Body of pancreas (tissue), 4 donors: ENCODE measurements around the gene HTRA3. TPM values are rescaled to one million over a fixed set of nuclear protein-coding genes. Genes with fewer than 3 reads are reported as not detected.

Experiments
- ATAC-seq: fragments of 150-250 bp; one replicate; pipeline ENCODE4 v1.9.1; 2016
- DNase-seq, 4 donors: peaks; one replicate each; pipeline ENCODE4 v3.0.0-alpha.2; 2019
- H3K27ac ChIP-seq, 4 donors: fragments of 200-600 bp; sonication (generic); 1 replicate in 3 of 4; 2 replicates in 1 of 4; pipeline versions ENCODE4 v1.5.1 to v1.6.1; 2016 to 2019; ENCODE audit warnings: mild to moderate bottlenecking in 1 of 4, mixed read lengths in 1 of 4, moderate library complexity in 1 of 4
- H3K27me3 ChIP-seq, 2 donors: fragments of 200-600 bp; sonication (generic); one replicate each; pipeline ENCODE4 v1.6.0; 2016; ENCODE audit warnings: mild to moderate bottlenecking in 1 of 2
- H3K36me3 ChIP-seq, 2 donors: fragments of 200-600 bp; sonication (generic); replicated peaks in 1 of 2; 2 replicates each; pipeline ENCODE4 v1.5.1; 2016; ENCODE audit warnings: low read depth in 2 of 2; ENCODE audit not compliant: insufficient read depth in 1 of 2
- H3K4me1 ChIP-seq: fragments of 200-600 bp; sonication (generic); one replicate; pipeline ENCODE4 v1.6.0; 2016
- H3K4me3 ChIP-seq, 2 donors: fragments of 200-600 bp; sonication (generic); 1 replicate in 1 of 2; 2 replicates in 1 of 2; pipeline ENCODE4 v1.5.1; 2016 to 2019
- H3K9me3 ChIP-seq, 3 donors: fragments of 200-600 bp; sonication (generic); 1 replicate in 2 of 3; 2 replicates in 1 of 3; pipeline ENCODE4 v1.5.1; 2016
- POLR2A ChIP-seq, 3 donors: fragments of 450-650 bp; IDR thresholded peaks; one replicate each; pipeline ENCODE4 v1.6.1; 2016; ENCODE audit warnings: antibody characterized with exemption in 3 of 3, mild to moderate bottlenecking in 2 of 3
- WGBS, 2 donors: methylation state at CpG; one replicate each; pipeline ENCODE4 v1.1.5; 2017; 5-methylcytosine and 5-hydroxymethylcytosine counted together
- intact Hi-C: fragments of 100-400 bp; cut with DNase I; formaldehyde crosslinking; loops from one replicate; pipeline ENCODE4 v1.15.1; 2023
- total RNA-seq, 2 donors: library from RNA; depleted of rRNA; stranded (reverse); fragments of >200 nt; gene quantifications; one replicate each; pipeline ENCODE4 v1.1.0, GENCODE V29; 2016
- TF ChIP-seq, protein P1 (sequence below), 7 experiments: fragments of 450-650 bp in 4 of 7; fragments of 200-600 bp in 3 of 7; sonication (generic) in 3 of 7; IDR thresholded peaks; one replicate each; pipeline ENCODE4 v1.5.1; 2016 to 2019; ENCODE audit warnings: antibody characterized with exemption in 7 of 7

HTRA3 gene
- total RNA-seq, 2 donors from 2014 or later: 4.2 to 17.5 TPM

DNA sequence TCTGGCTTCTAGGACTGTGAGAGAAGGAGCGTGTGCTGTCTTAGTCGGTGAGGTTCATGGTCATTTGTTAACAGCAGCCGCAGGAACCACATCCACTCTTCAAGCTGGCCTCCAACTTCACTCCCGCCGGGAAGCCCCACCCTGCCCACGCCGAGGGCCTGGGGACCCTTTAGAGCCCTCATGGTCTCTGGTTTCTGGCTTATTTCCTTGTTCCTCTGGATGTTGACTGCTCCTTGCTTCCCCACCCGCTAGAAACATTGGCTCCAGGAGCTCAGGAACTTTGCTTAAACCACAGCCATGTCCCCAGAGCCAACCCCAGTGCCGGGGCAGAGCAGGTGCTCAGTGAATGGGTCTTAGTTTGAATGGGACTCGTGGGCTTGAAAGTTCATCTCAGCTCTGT lies 40.8 kb downstream of the HTRA3 start:
- intact Hi-C loops: no loop called here
- H3K36me3 ChIP-seq: no peaks in the 10 kb centered on the region
- H3K4me3 ChIP-seq: no peak overlapping the region
- no peaks in the 10 kb centered on the region for H3K27me3 ChIP-seq
- peaks cover 2% of the 10 kb centered on the region for H3K4me1 ChIP-seq
- TF ChIP-seq, protein P1, sequence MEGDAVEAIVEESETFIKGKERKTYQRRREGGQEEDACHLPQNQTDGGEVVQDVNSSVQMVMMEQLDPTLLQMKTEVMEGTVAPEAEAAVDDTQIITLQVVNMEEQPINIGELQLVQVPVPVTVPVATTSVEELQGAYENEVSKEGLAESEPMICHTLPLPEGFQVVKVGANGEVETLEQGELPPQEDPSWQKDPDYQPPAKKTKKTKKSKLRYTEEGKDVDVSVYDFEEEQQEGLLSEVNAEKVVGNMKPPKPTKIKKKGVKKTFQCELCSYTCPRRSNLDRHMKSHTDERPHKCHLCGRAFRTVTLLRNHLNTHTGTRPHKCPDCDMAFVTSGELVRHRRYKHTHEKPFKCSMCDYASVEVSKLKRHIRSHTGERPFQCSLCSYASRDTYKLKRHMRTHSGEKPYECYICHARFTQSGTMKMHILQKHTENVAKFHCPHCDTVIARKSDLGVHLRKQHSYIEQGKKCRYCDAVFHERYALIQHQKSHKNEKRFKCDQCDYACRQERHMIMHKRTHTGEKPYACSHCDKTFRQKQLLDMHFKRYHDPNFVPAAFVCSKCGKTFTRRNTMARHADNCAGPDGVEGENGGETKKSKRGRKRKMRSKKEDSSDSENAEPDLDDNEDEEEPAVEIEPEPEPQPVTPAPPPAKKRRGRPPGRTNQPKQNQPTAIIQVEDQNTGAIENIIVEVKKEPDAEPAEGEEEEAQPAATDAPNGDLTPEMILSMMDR (IDR thresholded peaks at IDR 0.05): no peak
- DNase-seq: no peak
- H3K9me3 ChIP-seq: no peaks in the 10 kb centered on the region
- H3K27ac ChIP-seq: no peak overlapping the region
- WGBS, 2 donors: 55 to 64% methylated on average over 5 to 9 of the region's 10 CpGs
- no peak for ATAC-seq

DNA sequence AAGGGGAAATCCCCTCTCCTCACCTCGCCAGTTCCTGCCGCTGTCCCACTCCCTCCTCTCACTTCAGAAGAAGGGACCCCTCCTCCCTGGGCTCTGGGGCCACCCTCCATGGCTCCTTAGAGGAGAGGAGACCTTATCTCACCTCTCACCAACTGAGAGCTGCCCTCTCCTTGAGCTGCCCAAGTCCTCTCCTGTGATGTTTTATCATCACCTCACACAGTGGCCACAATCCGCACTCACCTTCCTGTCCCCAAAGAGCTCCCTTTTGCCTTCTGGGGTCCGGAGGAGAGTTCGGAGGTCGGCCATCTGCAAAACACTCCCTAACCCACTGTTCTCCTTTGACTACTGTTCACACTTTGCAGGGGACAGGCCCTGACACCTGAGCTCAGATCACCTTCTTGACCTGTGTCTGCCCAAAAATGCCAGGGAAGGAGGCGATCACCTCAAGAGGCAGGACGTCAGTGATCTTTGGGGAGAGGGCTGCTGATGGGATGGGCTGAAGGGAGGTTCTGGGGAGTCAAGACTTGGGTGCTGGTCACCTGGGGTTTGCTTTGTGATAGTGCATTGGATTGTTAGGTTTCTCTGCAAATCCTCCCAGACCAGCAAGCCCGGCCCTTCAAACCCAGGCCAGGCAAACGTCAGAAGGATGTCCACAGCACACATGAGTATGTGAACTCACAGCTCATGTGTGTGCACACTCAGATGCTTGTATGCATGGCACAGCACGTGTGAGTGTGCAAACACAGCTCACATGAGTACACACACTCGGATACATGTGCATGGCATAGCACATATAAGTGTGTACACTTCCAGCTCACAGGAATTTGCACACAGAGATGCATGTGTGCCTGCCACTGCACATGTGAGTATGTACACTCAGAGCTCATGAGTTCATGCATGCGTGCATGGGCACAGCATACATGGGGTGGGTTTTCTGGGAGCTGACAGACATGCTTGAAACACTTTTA lies 41.8 kb downstream of the HTRA3 start:
- no peak for ATAC-seq
- H3K27me3 ChIP-seq: no peaks in the 10 kb centered on the region
- DNase-seq: peak in 1 of 4 donors; percentile 3
- no peaks in the 10 kb centered on the region for H3K9me3 ChIP-seq
- 54 to 56% methylated on average over 6 to 13 of the region's 13 CpGs for WGBS, 2 donors
- no peak for TF ChIP-seq POLR2A (IDR thresholded peaks at IDR 0.05)
- TF ChIP-seq, protein P1 (IDR thresholded peaks at IDR 0.05): no peak
- no peak overlapping the region for H3K4me3 ChIP-seq
- H3K4me1 ChIP-seq: peaks cover 11% of the 10 kb centered on the region
- intact Hi-C loops: no loop called here
- H3K36me3 ChIP-seq: no peaks in the 10 kb centered on the region
- no peak overlapping the region for H3K27ac ChIP-seq

DNA sequence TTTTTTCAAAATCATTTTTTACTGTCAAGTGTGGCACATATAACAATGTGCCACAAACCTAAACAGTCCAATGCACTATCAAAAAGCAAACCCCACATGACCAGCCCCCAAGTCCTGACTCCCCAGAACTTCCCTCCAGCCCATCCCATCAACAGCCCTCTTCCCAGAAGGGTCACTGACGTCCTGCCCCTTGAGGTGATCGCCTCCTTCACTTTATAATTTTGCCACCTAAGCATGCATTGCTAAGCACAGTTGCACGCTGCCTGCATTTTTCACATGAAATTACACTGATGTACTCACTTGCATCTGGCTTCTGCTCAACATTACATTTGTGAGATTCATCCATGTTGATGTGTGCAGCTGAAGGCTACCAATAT lies 42.5 kb downstream of the HTRA3 start:
- intact Hi-C loops: no loop called here
- WGBS, 2 donors: 68 to 85% methylated on average over 3 of the region's 3 CpGs
- no peak for DNase-seq

DNA sequence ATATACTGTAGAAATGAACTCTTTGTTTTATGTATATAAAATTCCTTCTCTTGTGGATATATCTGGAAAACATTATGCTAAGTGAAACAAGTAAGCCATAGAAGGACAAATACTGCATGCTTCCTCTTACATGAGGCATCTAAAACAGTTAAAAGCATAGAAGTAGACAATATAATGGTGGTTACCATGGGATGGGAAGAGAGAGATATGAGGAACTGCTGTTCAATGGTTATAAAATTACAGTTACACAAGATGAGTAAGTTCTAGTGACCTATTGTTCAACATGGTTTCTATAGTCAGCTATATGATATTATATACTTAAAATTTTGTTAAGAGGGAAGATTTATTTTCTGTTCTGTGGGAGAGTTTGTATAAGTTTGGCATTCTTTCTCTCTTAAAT lies 43.4 kb downstream of the HTRA3 start:
- H3K4me3 ChIP-seq: no peak overlapping the region
- intact Hi-C loops: no loop called here

More for the DNA sequence above, 42.5 kb downstream of the HTRA3 start:
- H3K4me1 ChIP-seq: peaks cover 11% of the 10 kb centered on the region
- no peaks in the 10 kb centered on the region for H3K9me3 ChIP-seq
- no peak for ATAC-seq
- H3K36me3 ChIP-seq: no peaks in the 10 kb centered on the region
- H3K4me3 ChIP-seq: no peak overlapping the region
- no peak overlapping the region for H3K27ac ChIP-seq
- TF ChIP-seq, protein P1 (IDR thresholded peaks at IDR 0.05): no peak
- no peak for TF ChIP-seq POLR2A (IDR thresholded peaks at IDR 0.05)
- H3K27me3 ChIP-seq: no peaks in the 10 kb centered on the region

More for the DNA sequence above, 43.4 kb downstream of the HTRA3 start:
- TF ChIP-seq, protein P1 (IDR thresholded peaks at IDR 0.05): no peak
- no peak for TF ChIP-seq POLR2A (IDR thresholded peaks at IDR 0.05)
- H3K27ac ChIP-seq: no peak overlapping the region
- no peaks in the 10 kb centered on the region for H3K27me3 ChIP-seq
- no peaks in the 10 kb centered on the region for H3K36me3 ChIP-seq
- DNase-seq (no peak), ATAC-seq (no peak)
- H3K9me3 ChIP-seq: no peaks in the 10 kb centered on the region
- peaks cover 11% of the 10 kb centered on the region for H3K4me1 ChIP-seq
